Neuronal stem cell (in vitro differentiated cells): Measurements from ENCODE around the gene HIRIP3.
"Not testable (repeated sequence)": the region's sequence is repeated elsewhere in the genome, so short reads cannot be mapped to it uniquely, and the experiment has no call there.

Source experiments
- DNase-seq: peaks from one replicate; pipeline ENCODE4 v3.0.0-alpha.2; 2013; ENCODE audit warnings: low spot score
- H2AFZ ChIP-seq: one replicate; pipeline ENCODE4 v1.6.1; 2013; ENCODE audit warnings: mild to moderate bottlenecking, low read length, inconsistent platforms
- H2AK5ac ChIP-seq: 2 replicates; pipeline ENCODE4 v1.6.1; 2013; ENCODE audit warnings: low read depth, mild to moderate bottlenecking, inconsistent platforms, low read length, moderate library complexity, mixed read lengths
- H2BK120ac ChIP-seq: 2 replicates; pipeline ENCODE4 v1.6.1; 2013; ENCODE audit warnings: low read depth, mild to moderate bottlenecking, inconsistent platforms, low read length, moderate library complexity, mixed read lengths
- H2BK12ac ChIP-seq: one replicate; pipeline ENCODE4 v1.6.1; 2013; ENCODE audit warnings: low read length, inconsistent platforms
- H2BK15ac ChIP-seq: 2 replicates; pipeline ENCODE4 v1.6.1; 2013; ENCODE audit warnings: mild to moderate bottlenecking, low read length, inconsistent platforms, mixed read lengths
- H2BK5ac ChIP-seq: one replicate; pipeline ENCODE4 v1.6.1; 2013; ENCODE audit warnings: inconsistent platforms, mild to moderate bottlenecking, low read length, moderate library complexity
- H3K14ac ChIP-seq: one replicate; pipeline ENCODE4 v1.6.1; 2013; ENCODE audit warnings: low read length, inconsistent platforms
- H3K18ac ChIP-seq: 2 replicates; pipeline ENCODE4 v1.6.1; 2013; ENCODE audit warnings: low read length, inconsistent platforms
- H3K23ac ChIP-seq: 2 replicates; pipeline ENCODE4 v1.6.1; 2013; ENCODE audit warnings: low read depth, mild to moderate bottlenecking, mixed read lengths, low read length, inconsistent platforms; ENCODE audit not compliant: poor library complexity
- H3K27ac ChIP-seq: replicated peaks from 3 replicates; pipeline ENCODE4 v1.5.1; 2013; ENCODE audit warnings: low read length, inconsistent platforms
- H3K27me3 ChIP-seq, 3 experiments: 2 replicates each; pipeline ENCODE4 v1.6.1; 2013; ENCODE audit warnings: low read length in 3 of 3, mild to moderate bottlenecking in 2 of 3, inconsistent platforms in 1 of 3, low read depth in 1 of 3, mixed read lengths in 1 of 3, moderate library complexity in 1 of 3; ENCODE audit not compliant: control insufficient read depth in 3 of 3, insufficient read depth in 3 of 3
- H3K36me3 ChIP-seq, 2 donors: replicated peaks in 1 of 2; 2 replicates each; pipeline ENCODE4 v1.6.1; 2013; ENCODE audit warnings: low read length in 2 of 2; ENCODE audit not compliant: control insufficient read depth in 2 of 2, insufficient read depth in 2 of 2
- H3K4ac ChIP-seq: 2 replicates; pipeline ENCODE4 v1.6.1; 2013; ENCODE audit warnings: inconsistent platforms, mild to moderate bottlenecking, low read length, moderate library complexity
- H3K4me1 ChIP-seq, 2 donors: 1 replicate in 1 of 2; 2 replicates in 1 of 2; pipeline ENCODE4 v1.6.1; 2013; ENCODE audit warnings: low read length in 2 of 2, low read depth in 1 of 2; ENCODE audit not compliant: control insufficient read depth in 2 of 2, insufficient read depth in 1 of 2
- H3K4me2 ChIP-seq: one replicate; pipeline ENCODE4 v1.6.1; 2013; ENCODE audit warnings: mild to moderate bottlenecking, low read length, inconsistent platforms; ENCODE audit not compliant: insufficient read depth, poor library complexity, severe bottlenecking
- H3K4me3 ChIP-seq, 2 donors: 2 replicates each; pipeline ENCODE4 v1.5.1; 2013; ENCODE audit warnings: low read length in 2 of 2, mild to moderate bottlenecking in 2 of 2, inconsistent platforms in 1 of 2, moderate library complexity in 1 of 2
- H3K79me1 ChIP-seq: one replicate; pipeline ENCODE4 v1.6.1; 2013; ENCODE audit warnings: low read depth, mild to moderate bottlenecking, inconsistent platforms, low read length, moderate library complexity
- H3K9ac ChIP-seq: one replicate; pipeline ENCODE4 v1.6.1; 2013; ENCODE audit warnings: mild to moderate bottlenecking, low read depth, low read length, inconsistent platforms; ENCODE audit not compliant: poor library complexity
- H3K9me3 ChIP-seq, 2 donors: replicated peaks in 1 of 2; 2 replicates each; pipeline versions ENCODE3 to v1.6.1; 2013; ENCODE audit warnings: low read length in 2 of 2, mild to moderate bottlenecking in 2 of 2, inconsistent platforms in 1 of 2, low read depth in 1 of 2, mixed read lengths in 1 of 2, moderate library complexity in 1 of 2; ENCODE audit not compliant: control insufficient read depth in 2 of 2, insufficient read depth in 1 of 2
- H4K8ac ChIP-seq: one replicate; pipeline ENCODE4 v1.6.1; 2013; ENCODE audit warnings: low read depth, mild to moderate bottlenecking, inconsistent platforms, low read length, moderate library complexity
- H4K91ac ChIP-seq: one replicate; pipeline ENCODE4 v1.6.1; 2013; ENCODE audit warnings: low read length, low read depth, mild to moderate bottlenecking, inconsistent platforms; ENCODE audit not compliant: poor library complexity
- WGBS, 2 donors: extraction: QIAGEN DNeasy Blood & Tissue Kit; methylation state at CpG; one replicate each; pipeline ENCODE4 v1.1.7; 2013; ENCODE audit warnings: missing lambda C conversion rate in 2 of 2, mixed read lengths in 1 of 2; ENCODE audit not compliant: insufficient read length in 2 of 2, insufficient replicate concordance in 1 of 2; ENCODE audit errors: extremely low coverage in 2 of 2; 5-methylcytosine and 5-hydroxymethylcytosine counted together

Gene HIRIP3

GRCh38 chr16:29961127-29961478 lies 34.3 kb downstream of the HIRIP3 start:
- no peak overlapping the region for H2BK5ac ChIP-seq
- peak overlapping the region; percentile 5 for H3K9ac ChIP-seq
- H3K23ac ChIP-seq: no peak overlapping the region
- H3K4ac ChIP-seq: no peak overlapping the region
- H3K27ac ChIP-seq: no peak overlapping the region
- no peak overlapping the region for H4K91ac ChIP-seq
- H3K9me3 ChIP-seq: peaks cover 0 to 4% of the 10 kb centered on the region in 2 donors
- H3K18ac ChIP-seq: no peak overlapping the region
- WGBS, 2 donors: no CpG with 5 or more reads among the region's 10 CpGs
- peak overlapping the region; percentile 90 for H2AFZ ChIP-seq
- H4K8ac ChIP-seq: no peak overlapping the region
- peak overlapping the region in 1 of 2 donors; percentile 62 for H3K4me3 ChIP-seq
- H2BK120ac ChIP-seq: no peak overlapping the region
- H3K27me3 ChIP-seq: no peaks in the 10 kb centered on the region
- no peak overlapping the region for H2BK12ac ChIP-seq
- H3K79me1 ChIP-seq: no peaks in the 10 kb centered on the region
- H2BK15ac ChIP-seq: no peak overlapping the region
- no peak overlapping the region for H2AK5ac ChIP-seq
- H3K4me1 ChIP-seq: peaks cover 0 to 3% of the 10 kb centered on the region in 2 donors
- no peak overlapping the region for H3K14ac ChIP-seq
- DNase-seq: no peak
- H3K4me2 ChIP-seq: peak overlapping the region; percentile 66
- peaks cover 1 to 12% of the 10 kb centered on the region in 2 donors for H3K36me3 ChIP-seq

- H3K79me1 ChIP-seq, H2BK12ac ChIP-seq, H4K91ac ChIP-seq, H3K4me3 ChIP-seq, H3K4me2 ChIP-seq, H3K18ac ChIP-seq, H2AFZ ChIP-seq, DNase-seq, H3K36me3 ChIP-seq, H3K27ac ChIP-seq, H3K14ac ChIP-seq, H3K4me1 ChIP-seq, H3K9ac ChIP-seq, H4K8ac ChIP-seq, H3K27me3 ChIP-seq, H3K4ac ChIP-seq, H3K9me3 ChIP-seq, H2BK15ac ChIP-seq, H2AK5ac ChIP-seq, H2BK5ac ChIP-seq, H2BK120ac ChIP-seq, H3K23ac ChIP-seq: not testable (repeated sequence)
- no CpG with 5 or more reads among the region's 4 CpGs for WGBS, 2 donors
These were observed 35.6 kb downstream of the HIRIP3 start for GRCh38 chr16:29959821-29960220.

DNA sequence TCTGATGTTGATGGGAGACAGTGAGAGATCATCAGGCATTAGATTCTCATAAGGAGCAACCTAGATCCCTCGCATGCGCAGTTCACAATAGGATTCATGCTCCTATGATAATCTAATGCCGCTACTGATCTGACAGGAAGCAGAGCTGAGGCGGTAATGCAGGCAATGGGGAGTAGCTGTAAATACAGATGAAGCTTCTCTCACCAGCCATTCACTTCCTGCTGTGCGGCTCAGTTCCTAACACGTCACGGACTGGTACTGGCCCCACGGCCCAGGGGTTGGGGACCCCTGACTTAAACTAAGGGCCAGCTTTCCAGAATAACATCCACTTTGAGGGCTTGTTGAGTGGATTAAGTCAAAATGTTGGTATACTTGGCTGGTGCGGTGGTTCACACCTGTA lies 36.1 kb downstream of the HIRIP3 start:
- no peaks in the 10 kb centered on the region for H3K27me3 ChIP-seq
- H2BK15ac ChIP-seq: no peak overlapping the region
- H2BK12ac ChIP-seq: no peak overlapping the region
- H2BK5ac ChIP-seq: no peak overlapping the region
- H3K4ac ChIP-seq: no peak overlapping the region
- no peak overlapping the region for H3K23ac ChIP-seq
- no peak overlapping the region for H2AFZ ChIP-seq
- H3K9ac ChIP-seq: no peak overlapping the region
- H4K91ac ChIP-seq: no peak overlapping the region
- H3K36me3 ChIP-seq: peaks cover 1 to 3% of the 10 kb centered on the region in 2 donors
- H3K27ac ChIP-seq: no peak overlapping the region
- H2AK5ac ChIP-seq: no peak overlapping the region
- H3K4me2 ChIP-seq: no peak overlapping the region
- H3K79me1 ChIP-seq: no peaks in the 10 kb centered on the region
- no peak overlapping the region for H3K4me3 ChIP-seq
- peaks cover 0 to 3% of the 10 kb centered on the region in 2 donors for H3K4me1 ChIP-seq
- DNase-seq: no peak
- peaks cover 0 to 4% of the 10 kb centered on the region in 2 donors for H3K9me3 ChIP-seq
- no peak overlapping the region for H3K18ac ChIP-seq
- H2BK120ac ChIP-seq: no peak overlapping the region
- H4K8ac ChIP-seq: no peak overlapping the region
- no peak overlapping the region for H3K14ac ChIP-seq
- WGBS, 2 donors: no CpG with 5 or more reads among the region's 9 CpGs

- H3K36me3 ChIP-seq: peaks cover 1 to 3% of the 10 kb centered on the region in 2 donors
- H3K14ac ChIP-seq: no peak overlapping the region
- no peak overlapping the region for H3K18ac ChIP-seq
- no peak overlapping the region for H2BK12ac ChIP-seq
- H3K27ac ChIP-seq: no peak overlapping the region
- no peaks in the 10 kb centered on the region for H3K79me1 ChIP-seq
- no peak overlapping the region for H2AFZ ChIP-seq
- H3K9ac ChIP-seq: peak overlapping the region; percentile 50
- H2BK15ac ChIP-seq: no peak overlapping the region
- H3K4me1 ChIP-seq: peaks cover 0 to 3% of the 10 kb centered on the region in 2 donors
- H3K9me3 ChIP-seq: peaks cover 0 to 4% of the 10 kb centered on the region in 2 donors
- H3K4me3 ChIP-seq: no peak overlapping the region
- no peak overlapping the region for H3K4ac ChIP-seq
- no peaks in the 10 kb centered on the region for H3K27me3 ChIP-seq
- H3K23ac ChIP-seq: no peak overlapping the region
- H4K8ac ChIP-seq: no peak overlapping the region
- no peak overlapping the region for H2AK5ac ChIP-seq
- no peak overlapping the region for H4K91ac ChIP-seq
- DNase-seq: no peak
- H3K4me2 ChIP-seq: no peak overlapping the region
- H2BK5ac ChIP-seq: no peak overlapping the region
- WGBS, 2 donors: no CpG with 5 or more reads among the region's 5 CpGs
- no peak overlapping the region for H2BK120ac ChIP-seq
These were observed 36.7 kb downstream of the HIRIP3 start for GRCh38 chr16:29958756-29959155.
